Endothelial cell of umbilical vein (primary cell): ENCODE results near the gene ZNRF3. TPM values are rescaled to one million over a fixed set of nuclear protein-coding genes. Genes with fewer than 3 reads are reported as not detected.

Experiments
- BruUV-seq: library from RNA; stranded (reverse); fragments of 400-500 nt; replicated peaks from 2 replicates; lab custom pipeline; 2021; lab: Mats Ljungman, UMichigan
- CTCF ChIA-PET: fragments of 300-600, 350-600 bp; sonication (Branson Sonifier 250); formaldehyde crosslinking; loops from one replicate; lab custom pipeline; 2021; ENCODE audit warnings: antibody characterized with exemption, inconsistent platforms; lab: Charles Lee
- POLR2A ChIA-PET: fragments of 300-600, 350-600 bp; sonication (Branson Sonifier 250); formaldehyde crosslinking; loops from one replicate; lab custom pipeline; 2021; ENCODE audit warnings: antibody characterized with exemption, inconsistent platforms; lab: Charles Lee
- DNase-seq: peaks from one replicate; pipeline ENCODE4 v3.0.0-alpha.2; 2011; ENCODE audit warnings: low read depth, low spot score
- FAIRE-seq: peaks from 2 replicates; lab custom pipeline; 2011; peaks lifted over from hg19 to GRCh38; lab: Jason Lieb, UNC
- H2AFZ ChIP-seq: 2 replicates; pipeline ENCODE4 v1.6.0; 2012; ENCODE audit warnings: low read depth, low read length, control low read depth, inconsistent platforms
- H3K27ac ChIP-seq: 2 replicates; pipeline ENCODE4 v1.5.1; 2011; ENCODE audit warnings: low read depth, mild to moderate bottlenecking, control low read depth, low read length, moderate library complexity; ENCODE audit not compliant: insufficient read depth
- H3K27me3 ChIP-seq, 2 experiments: 2 replicates each; pipeline versions ENCODE4 v1.6.0 to v1.6.1; 2011; ENCODE audit warnings: low read length in 2 of 2, mixed read lengths in 1 of 2; ENCODE audit not compliant: control insufficient read depth in 2 of 2, insufficient read depth in 2 of 2
- H3K36me3 ChIP-seq, 2 experiments: 2 replicates in 1 of 2; 3 replicates in 1 of 2; pipeline ENCODE4 v1.5.1; 2011; ENCODE audit warnings: low read length in 2 of 2, mild to moderate bottlenecking in 1 of 2, moderate library complexity in 1 of 2; ENCODE audit not compliant: control insufficient read depth in 2 of 2, insufficient read depth in 2 of 2; ENCODE audit errors: extremely low read depth in 1 of 2
- H3K4me1 ChIP-seq: 3 replicates; pipeline ENCODE4 v1.5.1; 2011; ENCODE audit warnings: mild to moderate bottlenecking, low read length; ENCODE audit not compliant: control insufficient read depth, insufficient read depth; ENCODE audit errors: extremely low read depth
- H3K4me2 ChIP-seq: 2 replicates; pipeline ENCODE4 v1.6.1; 2011; ENCODE audit warnings: low read length, control low read depth, mixed read lengths; ENCODE audit not compliant: insufficient read depth
- H3K4me3 ChIP-seq, 3 experiments: fragments of 200-600 bp in 1 of 3; sonication (generic), shearing (Covaris generic) in 1 of 3; replicated peaks in 1 of 3; 2 replicates each; pipeline ENCODE4 v1.5.1; 2011 to 2016; ENCODE audit warnings: control low read depth in 3 of 3, low read length in 3 of 3, mild to moderate bottlenecking in 2 of 3, inconsistent platforms in 1 of 3, low read depth in 1 of 3, moderate library complexity in 1 of 3; ENCODE audit not compliant: insufficient read depth in 1 of 3
- H3K79me2 ChIP-seq: 2 replicates; pipeline ENCODE4 v1.6.0; 2012; ENCODE audit warnings: low read length, inconsistent platforms; ENCODE audit not compliant: control insufficient read depth, insufficient read depth
- H3K9ac ChIP-seq: replicated peaks from 2 replicates; pipeline ENCODE3; 2011; ENCODE audit warnings: low read length, control low read depth; ENCODE audit not compliant: insufficient read depth; ENCODE audit errors: extremely low read depth
- H3K9me1 ChIP-seq: replicated peaks from 3 replicates; pipeline ENCODE4 v1.6.0; 2011; ENCODE audit warnings: mild to moderate bottlenecking, low read length; ENCODE audit not compliant: control insufficient read depth, insufficient read depth; ENCODE audit errors: extremely low read depth
- H3K9me3 ChIP-seq: replicated peaks from 2 replicates; pipeline ENCODE4 v1.5.1; 2012; ENCODE audit warnings: low read length, inconsistent platforms; ENCODE audit not compliant: control insufficient read depth, insufficient read depth
- H4K20me1 ChIP-seq: replicated peaks from 2 replicates; pipeline ENCODE3; 2011; ENCODE audit warnings: mild to moderate bottlenecking, low read length; ENCODE audit not compliant: control insufficient read depth, insufficient read depth; ENCODE audit errors: extremely low read depth
- CTCF ChIP-seq, 2 donors: IDR thresholded peaks; 1 replicate in 1 of 2; 2 replicates in 1 of 2; pipeline ENCODE4 v1.5.1; 2011; ENCODE audit warnings: low read length in 2 of 2, mild to moderate bottlenecking in 2 of 2, moderate library complexity in 2 of 2, control low read depth in 1 of 2, inconsistent platforms in 1 of 2, low read depth in 1 of 2; ENCODE audit not compliant: insufficient read depth in 1 of 2; ENCODE audit errors: extremely low read depth in 1 of 2
- EZH2 ChIP-seq: IDR thresholded peaks from 2 replicates; pipeline ENCODE4 v1.6.1; 2012; ENCODE audit warnings: borderline replicate concordance, low read depth, mild to moderate bottlenecking, moderate library complexity, low read length, inconsistent platforms; ENCODE audit not compliant: severe bottlenecking
- GATA2 ChIP-seq: IDR thresholded peaks from 2 replicates; pipeline ENCODE4 v1.7.0; 2011; ENCODE audit warnings: low read depth, mild to moderate bottlenecking, moderate library complexity, mixed read lengths, low read length; ENCODE audit not compliant: insufficient read length, insufficient read depth
- JUN ChIP-seq: IDR thresholded peaks from 2 replicates; pipeline ENCODE4 v1.6.1; 2011; ENCODE audit warnings: borderline replicate concordance, low read depth; ENCODE audit not compliant: insufficient read length, insufficient read depth
- MAX ChIP-seq: IDR thresholded peaks from 2 replicates; pipeline ENCODE4 v1.6.1; 2011; ENCODE audit not compliant: insufficient read depth, insufficient read length
- dilution Hi-C: fragments of 300-500 bp; cut with MboI; formaldehyde crosslinking; loops from one replicate; pipeline ENCODE4 v1.15.0; 2019; ENCODE audit warnings: low sequenced_read_pairs; ENCODE audit not compliant: extremely low pct_ligation_motif_present
- intact Hi-C: fragments of 100-400 bp; cut with micrococcal nuclease; formaldehyde crosslinking; loops from one replicate; pipeline ENCODE4 v1.10.0; 2022
- polyA plus RNA-seq, 4 experiments: library from polyadenylated mRNA; depleted of rRNA in 3 of 4; stranded (reverse) in 3 of 4; unstranded in 1 of 4; fragments of >200 nt; gene quantifications; 2 replicates each; pipeline versions ENCODE4 v1.2.1 to v1.2.3, GENCODE V29; 2011 to 2012; ENCODE audit warnings: missing spikeins in 1 of 4
- total RNA-seq: library from RNA; stranded (reverse); gene quantifications from 2 replicates; pipeline ENCODE4 v1.2.3, GENCODE V29; 2021

Gene ZNRF3
- total and polyA plus RNA-seq, 2 donors (not counting 3 experiments of a cell fraction or from before 2014, with no cell fraction given): 2.7 to 5.2 TPM

GRCh38 chr22:29014773-29015172 is 131.4 kb downstream of the ZNRF3 start:
- Histone ChIP-seq H3K4me1 (no peaks in the 10 kb centered on the region), H4K20me1 (no peaks in the 10 kb centered on the region), H3K27me3 (no peaks in the 10 kb centered on the region), H3K27ac (no peak overlapping the region), H3K4me3 (no peak overlapping the region), H3K9ac (no peak overlapping the region), H3K9me1 (no peaks in the 10 kb centered on the region), H3K9me3 (no peaks in the 10 kb centered on the region), H3K4me2 (no peak overlapping the region), H3K79me2 (no peaks in the 10 kb centered on the region), H3K36me3 (no peaks in the 10 kb centered on the region), H2AFZ (no peak overlapping the region)
- intact Hi-C loops: no loop called here
- no peak for DNase-seq
- BruUV-seq: no TSS peak
- FAIRE-seq: no peak
- POLR2A ChIA-PET: no interaction called here
- CTCF ChIA-PET: interaction anchor here (1.0 to 2.2 kb wide), 3 partner anchors 9 to 26 kb away, joined by 3 to 5 read pairs (median 4); no protein-coding TSS in a partner anchor
- dilution Hi-C loops: loop anchor here (25.0 kb wide), 1 partner anchor 102 kb away; no protein-coding TSS in a partner anchor
- TF ChIP-seq JUN (no peak), CTCF (IDR thresholded peaks at IDR 0.05; ENCODE audit: extremely low read depth in 1 of 2, insufficient read depth in 1 of 2, low read depth in 1 of 2, low read length in 2 of 2) (no peak), MAX (no peak), GATA2 (no peak), EZH2 (no peak)
